HT1080 (cell line): ENCODE measurements around the gene GALNT15. TPM values are rescaled to one million over a fixed set of nuclear protein-coding genes. Genes with fewer than 3 reads are reported as not detected.
A peak's percentile ranks its signal among the peaks of the same experiment; 100 is the strongest.

Experiments used
- DNase-seq: peaks from one replicate; pipeline ENCODE4 v3.0.0-alpha.2; 2015; ENCODE audit warnings: low read depth
- total RNA-seq: library from RNA; depleted of rRNA; stranded (reverse); fragments of >200 nt; shearing (Covaris generic); gene quantifications from 2 replicates; pipeline ENCODE4 v1.2.3, GENCODE V29; 2014

The GALNT15 gene
- total RNA-seq, 1 experiment from 2014 or later = 0.26 TPM

DNA sequence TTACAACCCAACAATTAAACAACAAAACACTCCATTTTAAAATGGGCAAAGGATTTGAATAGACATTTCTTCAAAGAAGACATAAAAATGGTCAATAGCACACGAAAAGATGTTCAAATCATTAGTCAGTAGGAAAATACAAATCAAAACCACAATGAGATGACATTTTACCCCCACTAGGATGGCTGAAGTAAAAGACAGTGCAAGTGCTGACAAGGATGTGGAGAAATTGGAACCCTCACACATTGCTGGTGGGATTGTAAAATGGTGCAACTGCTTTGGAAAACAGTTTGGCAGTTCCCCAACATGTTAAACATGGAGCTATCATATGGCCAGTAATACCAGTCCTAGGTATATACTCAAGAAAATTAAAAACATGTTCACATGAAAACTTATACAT is 11.6 kb downstream of the GALNT15 start:
- DNase-seq = no peak

DNA sequence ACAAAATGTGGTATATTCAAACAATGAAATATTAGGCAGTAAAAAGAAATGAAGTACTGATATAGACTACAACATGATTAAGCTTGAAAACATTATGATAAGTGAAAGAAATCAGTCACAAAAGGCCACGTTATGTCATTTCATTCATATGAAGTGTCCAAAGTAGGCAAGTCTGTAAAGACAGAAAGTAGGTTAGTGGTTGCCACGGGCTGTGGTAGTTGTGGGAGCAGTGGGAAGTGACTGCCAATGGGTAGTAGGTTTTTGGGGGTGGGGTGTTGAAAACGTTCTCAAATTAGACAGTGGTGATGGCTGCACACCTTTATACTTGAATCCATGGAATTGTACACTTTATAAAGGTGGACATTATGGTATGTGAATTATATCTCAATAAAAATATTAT is 12.1 kb downstream of the GALNT15 start:
- no peak for DNase-seq

DNA sequence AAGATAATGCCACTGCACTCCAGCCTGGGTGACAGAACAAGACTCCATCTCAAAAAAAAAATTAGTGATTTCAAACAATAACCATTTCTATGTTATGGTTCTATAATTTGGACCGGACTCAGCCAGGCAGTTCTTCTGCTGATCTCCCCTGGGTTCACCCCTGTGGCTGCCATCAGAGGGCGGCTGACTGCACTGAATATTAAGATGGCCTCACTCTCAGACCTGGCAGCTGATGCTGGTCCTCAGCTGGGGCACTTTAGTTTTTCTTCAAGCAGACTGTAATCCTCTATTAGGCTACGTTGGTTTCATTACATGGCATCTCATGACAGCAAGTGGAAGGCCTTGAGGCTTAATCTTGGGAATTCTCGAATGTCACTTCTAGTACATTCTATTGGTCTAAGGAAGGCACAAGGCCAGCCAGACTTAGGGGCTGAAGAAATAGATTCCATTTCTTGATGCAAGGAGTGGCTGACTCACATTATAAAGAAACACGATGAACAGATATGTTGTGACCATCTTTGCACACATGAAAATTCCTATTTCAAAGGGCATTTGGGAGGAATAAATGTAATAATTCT is 12.8 kb downstream of the GALNT15 start:
- no peak for DNase-seq

DNA sequence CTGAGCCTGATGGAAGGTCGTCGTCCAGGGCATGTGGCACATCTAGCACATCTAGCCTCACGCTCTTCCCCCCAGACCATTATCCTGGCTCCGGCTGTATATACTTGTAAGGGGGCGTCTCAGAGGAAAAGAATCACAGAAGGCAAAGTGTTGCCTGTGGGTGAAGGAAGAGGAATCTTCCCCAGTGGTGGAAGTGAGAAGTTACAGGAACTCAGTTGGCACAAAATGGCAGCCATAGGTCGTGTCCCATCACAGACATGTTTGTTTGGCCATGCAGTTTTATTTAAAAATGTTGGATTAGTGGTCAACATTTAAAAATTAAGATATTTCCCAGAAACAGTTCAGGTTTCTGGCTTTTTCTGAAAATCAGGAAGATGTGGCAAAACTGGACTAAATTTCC is 13.6 kb downstream of the GALNT15 start:
- no peak for DNase-seq

DNA sequence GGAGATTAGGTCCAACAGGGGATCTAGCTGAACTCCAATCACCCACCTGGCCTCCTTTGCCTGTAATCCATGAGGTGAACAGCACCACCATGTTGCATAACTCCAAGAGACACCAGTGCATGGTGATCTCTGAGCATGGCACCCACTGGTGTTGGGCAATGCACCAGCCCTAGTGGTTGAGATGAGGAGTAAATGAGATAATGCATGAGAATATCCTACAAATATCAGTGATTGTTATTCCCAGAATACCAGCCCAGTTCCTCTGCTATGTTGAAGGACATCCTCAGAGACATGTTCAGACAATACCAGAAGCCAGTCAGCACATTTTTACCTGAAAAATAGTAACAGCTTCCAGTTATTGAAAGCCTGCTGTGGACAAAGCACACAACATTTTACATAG is 14.7 kb downstream of the GALNT15 start:
- DNase-seq = no peak

DNA sequence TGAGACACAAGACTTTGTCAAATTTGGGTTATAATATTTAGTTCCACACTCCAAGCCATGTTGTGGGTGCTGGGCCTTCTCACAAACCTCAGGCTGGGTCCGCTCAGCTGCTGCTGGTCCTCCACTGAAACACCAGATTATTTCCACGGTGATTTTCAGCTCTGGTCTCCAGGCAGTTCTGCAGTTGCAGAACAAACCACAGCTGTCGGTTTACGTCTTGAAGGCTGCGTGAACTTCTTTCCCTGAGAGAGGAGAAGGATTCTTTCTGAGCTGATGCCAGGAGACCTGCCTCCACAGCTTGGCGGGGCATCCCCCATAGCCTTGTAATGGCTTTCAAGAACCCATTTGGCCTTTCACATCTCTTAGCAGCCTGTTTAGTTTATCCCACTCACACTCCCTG is 16.2 kb downstream of the GALNT15 start:
- no peak for DNase-seq

DNA sequence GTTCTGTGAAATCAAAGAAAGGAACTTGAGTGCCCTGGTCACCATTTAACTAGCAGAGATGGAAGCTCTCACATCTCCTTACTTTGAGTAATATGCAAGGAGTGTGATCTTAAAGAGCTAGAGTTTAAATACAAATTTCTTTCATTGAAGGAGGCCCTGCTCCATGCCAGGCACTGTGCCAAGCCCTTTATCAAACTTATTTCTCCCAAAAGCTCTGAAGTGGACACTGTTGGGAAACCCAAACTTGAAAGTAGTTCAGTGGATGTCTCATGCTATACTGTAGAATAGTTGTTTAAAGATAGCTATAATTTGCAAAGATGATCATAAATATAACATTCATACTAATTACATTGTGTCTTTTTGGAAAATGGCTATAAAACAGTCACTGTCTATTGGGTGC is 17.1 kb downstream of the GALNT15 start:
- DNase-seq = no peak

DNA sequence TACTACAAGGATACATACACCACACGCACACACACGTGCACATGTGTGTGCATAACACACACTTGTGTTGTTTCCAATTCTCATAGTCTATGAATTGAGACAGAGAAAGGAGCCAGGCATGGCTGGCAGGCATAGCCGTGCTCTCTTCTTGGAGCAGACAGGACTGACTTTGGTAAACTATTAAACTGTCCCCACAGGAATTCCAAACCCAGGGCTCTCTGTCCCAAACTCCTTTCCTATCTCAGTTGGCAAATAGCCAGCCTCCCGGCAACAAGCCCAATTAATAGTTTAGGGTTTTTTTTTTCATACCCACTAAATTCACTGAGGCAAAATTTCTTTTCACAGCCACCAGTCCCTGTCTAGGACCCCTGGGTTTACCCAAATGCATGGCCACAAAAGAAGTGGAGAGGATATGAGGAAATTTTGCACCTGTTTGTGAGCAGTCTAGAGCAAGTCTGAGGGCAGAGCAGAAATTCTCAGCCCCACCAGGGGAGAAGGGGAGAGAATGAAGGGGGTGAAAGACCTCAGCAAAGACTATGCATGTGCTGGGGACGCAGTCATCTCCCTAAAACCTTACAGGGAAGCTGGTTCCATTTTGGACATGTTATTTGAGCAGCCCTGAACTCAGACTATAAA is 17.8 kb downstream of the GALNT15 start:
- DNase-seq = no peak

DNA sequence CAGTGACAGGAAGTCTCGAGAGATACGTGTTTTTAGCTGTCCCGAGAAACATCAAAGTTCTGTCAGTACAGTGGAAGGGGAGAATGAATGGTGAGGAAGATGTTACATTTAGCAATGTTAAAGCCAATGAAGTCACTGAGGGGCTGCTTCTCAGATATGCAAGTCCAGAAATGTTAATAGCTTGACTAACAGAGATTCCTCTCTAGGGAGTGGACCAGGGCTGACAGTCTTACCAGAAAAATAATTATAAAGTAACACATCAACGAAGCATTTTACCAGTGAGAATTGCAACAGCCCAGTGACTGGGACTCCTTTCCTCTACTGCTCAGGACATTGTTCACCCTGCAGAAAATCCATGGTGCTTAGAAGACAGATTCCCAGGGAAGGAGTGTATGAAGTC is 23.9 kb downstream of the GALNT15 start:
- no peak for DNase-seq

DNA sequence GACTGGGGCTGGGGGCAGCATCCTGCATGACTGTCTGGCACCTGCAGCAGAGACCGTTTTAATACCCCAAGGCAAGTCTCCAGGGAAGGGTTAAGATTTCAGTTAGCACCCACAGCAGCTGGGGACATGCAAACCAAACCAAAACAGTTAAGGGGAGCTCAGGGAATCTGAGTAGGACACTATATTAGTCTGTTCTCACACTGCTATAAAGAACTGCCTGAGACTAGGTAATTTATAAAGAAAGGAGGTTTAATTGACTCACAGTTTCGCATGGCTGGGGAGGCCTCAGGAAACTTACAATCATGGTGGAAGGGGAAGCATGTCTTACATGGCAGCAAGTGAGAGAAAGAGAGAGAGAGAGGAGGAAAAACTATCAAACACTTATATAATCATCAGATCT is 25.3 kb downstream of the GALNT15 start:
- DNase-seq = no peak

DNA sequence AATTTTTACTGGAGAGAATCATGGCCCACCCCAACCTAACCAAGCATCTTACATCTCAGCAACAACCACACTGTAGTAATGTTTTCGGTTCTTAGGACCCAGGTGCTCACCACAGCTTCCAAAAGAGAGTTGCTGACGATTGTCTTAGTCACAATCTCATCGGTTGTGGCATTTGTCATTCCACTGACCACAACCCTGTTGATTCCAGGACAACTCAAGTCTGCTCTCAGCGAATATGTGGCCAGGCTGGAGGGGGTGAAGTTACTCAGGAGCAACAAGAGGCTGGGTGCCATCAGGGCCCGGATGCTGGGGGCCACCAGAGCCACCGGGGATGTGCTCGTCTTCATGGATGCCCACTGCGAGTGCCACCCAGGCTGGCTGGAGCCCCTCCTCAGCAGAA is 25.9 kb downstream of the GALNT15 start:
- peak; percentile 85 for DNase-seq

DNA sequence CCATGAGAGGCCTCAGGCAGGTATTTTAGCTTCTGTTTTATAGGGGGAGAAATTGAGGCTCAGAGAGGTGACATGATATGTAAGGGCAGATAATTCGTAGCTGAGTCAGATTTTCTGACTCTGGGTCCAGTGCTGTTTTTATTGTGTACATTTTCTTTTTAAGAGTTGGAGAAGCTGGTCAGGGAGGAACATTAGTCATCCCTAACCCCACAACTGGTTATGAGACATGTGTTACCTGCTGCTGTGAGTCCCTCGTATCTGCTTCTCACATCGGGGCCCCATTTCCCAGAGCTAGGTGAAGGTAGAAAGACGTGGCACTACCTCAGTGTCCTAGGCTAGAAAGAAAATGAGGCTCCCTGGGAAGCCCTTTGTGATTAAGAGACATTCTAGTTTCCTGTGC is 28.6 kb downstream of the GALNT15 start:
- peak; percentile 83 for DNase-seq

DNA sequence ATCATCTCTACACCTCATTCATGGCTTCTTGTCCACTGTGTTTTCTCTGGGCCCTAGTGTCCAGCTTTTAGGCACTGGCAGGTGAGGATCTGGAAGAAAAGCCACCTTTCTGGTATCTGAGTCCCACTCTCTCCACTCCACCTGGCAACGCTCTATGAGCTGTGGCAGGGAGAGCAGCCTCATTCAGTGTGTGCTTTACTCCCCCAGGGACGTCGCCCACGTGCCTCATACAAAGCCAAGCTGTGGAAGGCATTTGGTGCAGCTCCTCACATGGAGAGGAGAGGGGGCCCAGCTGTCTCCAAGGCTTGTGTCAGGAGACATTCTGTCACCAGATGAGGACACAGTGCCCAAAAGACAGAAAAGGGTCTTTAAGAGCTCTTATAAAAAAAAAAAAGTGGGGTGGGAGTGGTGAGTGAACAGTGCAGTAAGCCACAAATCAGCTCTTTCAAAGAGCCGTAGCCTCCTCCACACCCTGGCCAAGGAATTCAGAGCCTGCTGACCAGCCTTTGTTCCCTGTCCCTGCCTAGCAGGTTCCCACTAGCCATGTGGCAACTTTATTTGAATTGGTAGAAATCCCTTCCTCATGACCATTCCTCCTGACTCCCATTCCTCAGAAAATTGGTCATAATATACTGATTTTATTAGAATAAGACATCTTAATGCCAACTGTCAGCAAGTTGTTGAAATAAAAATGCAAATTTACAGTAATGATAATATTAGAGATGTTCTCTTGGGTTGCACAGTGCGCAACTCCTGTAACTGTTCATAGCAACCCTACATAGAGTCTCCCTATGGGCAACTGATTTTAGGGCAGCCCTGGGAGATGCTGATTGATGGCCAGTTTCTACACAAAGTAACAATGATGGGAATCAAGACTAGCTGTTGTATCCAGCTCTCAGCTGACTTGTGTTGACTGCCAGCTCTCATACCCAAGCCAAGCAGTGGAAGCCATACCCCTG is 29.5 kb downstream of the GALNT15 start:
- no peak for DNase-seq

DNA sequence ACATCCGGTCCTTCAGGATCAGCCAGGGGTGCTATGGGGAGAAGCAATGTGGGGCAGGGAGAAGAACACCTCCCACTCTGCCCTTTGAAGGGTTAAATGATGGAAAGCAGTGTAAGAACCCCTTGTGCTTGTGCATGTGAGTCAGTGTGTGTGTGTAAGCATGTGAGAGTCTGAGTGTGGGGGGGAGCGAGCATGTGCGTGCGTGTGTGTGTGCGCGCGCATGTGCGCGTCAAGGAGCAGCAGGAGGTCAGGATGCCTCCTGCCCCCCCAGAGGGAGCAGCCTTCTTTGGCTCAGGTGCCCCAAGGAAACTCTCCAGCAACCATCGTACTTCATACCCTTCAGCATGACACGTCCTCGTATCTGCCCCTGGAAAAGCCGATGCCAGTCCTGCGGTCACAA is 30.3 kb downstream of the GALNT15 start:
- DNase-seq = no peak

DNA sequence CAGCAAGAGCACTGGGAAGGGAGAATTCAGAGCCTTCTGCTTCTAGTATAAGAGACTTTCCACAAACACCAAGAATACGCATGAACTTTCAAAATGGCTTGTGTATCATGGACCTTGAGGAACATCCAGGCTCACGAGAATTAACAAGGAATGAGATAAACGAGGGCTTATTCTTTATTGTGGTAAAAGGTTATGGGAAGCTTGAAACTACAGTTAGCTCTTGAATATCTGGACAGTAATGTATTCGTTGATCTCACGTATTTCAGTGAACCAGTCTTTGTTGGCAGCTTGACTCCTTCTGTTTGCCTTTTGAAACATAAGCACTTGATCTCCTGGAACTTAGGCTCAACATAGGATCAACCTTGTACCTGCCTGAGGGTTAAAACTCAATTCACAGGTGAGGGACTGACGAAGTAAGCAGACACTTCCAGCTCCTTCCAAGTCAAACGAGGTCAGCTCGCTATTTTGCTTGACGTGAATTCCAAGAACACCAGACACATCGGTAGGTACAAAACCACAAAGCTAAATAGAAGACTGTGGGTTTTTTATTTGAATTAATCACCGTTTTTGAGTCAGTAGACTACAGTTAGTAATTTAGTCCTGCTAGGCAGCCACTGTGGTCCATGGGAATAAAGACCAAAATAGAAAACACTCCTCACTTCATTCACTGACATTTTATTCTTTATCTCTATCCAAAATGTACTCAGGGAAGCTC is 30.8 kb downstream of the GALNT15 start:
- DNase-seq = peak; percentile 83

DNA sequence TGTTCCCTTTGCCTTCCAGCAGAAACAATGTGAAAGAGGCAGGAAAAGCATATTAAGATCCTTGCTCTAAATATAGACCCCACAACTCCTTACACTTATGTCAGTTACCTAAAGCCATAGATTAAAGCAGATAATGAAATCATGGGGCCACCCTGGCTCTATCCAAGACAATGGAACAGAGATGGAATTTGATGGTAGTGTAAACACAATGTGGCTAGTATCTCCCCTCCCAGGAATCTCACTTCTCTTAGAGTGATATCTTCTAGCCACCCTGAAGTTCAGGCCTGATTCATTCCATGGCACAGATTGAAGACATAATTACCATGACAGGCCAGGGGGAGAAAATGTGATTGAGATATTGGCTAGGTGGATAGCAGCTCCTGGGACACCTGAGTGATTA is 32.6 kb downstream of the GALNT15 start:
- no peak for DNase-seq

DNA sequence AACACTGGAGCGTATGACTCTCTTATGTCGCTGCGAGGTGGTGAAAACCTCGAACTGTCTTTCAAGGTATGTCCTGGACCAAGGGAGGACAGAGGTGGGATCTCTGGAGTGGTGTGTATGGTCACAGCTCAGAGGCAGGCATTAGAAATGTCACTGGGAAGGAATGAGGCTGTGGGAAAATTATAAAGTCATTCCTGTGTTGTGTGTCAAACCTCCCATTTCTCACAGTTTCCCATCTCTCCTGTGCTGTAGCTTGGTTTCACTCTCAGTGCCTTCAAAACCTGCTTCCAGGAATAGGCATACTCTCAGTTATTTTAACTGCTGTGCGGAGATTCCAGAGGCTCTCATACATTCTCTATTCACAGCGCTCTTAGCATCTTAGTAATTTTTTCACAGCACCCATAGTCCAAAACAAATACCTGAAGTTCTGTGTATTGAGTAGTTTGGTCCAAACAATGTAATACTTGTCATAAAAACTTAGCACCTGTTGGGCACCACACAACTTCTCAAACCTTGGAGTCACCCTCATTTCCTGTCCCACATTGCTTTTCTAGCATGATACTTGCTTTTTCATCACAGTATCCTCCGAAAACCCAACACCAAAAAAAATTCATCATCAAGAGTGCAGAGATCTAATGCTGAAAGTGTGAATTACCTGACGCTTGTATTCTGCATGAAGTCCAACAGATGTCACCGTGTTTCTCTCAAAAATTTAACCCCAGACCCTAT is 36.9 kb downstream of the GALNT15 start:
- DNase-seq = peak; percentile 15

DNA sequence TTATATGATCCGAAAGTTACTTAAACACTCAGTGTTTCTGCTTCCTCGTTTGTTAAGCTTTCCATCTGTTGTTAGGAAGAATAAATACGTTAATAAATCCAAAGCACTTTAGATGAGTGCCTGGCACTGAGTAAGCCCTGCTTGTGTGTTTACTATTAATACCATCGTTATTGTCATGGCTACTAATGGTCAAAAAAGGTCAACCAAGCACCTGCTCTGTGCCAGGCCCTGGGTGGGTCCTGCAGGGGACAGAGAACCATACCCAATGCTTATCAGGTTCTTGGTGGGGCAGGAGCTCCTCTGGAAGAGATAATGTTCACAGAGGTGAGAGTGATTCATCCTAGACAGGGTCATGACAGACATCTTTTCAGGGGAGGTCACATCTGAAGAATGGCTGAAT is 39.9 kb downstream of the GALNT15 start:
- no peak for DNase-seq

DNA sequence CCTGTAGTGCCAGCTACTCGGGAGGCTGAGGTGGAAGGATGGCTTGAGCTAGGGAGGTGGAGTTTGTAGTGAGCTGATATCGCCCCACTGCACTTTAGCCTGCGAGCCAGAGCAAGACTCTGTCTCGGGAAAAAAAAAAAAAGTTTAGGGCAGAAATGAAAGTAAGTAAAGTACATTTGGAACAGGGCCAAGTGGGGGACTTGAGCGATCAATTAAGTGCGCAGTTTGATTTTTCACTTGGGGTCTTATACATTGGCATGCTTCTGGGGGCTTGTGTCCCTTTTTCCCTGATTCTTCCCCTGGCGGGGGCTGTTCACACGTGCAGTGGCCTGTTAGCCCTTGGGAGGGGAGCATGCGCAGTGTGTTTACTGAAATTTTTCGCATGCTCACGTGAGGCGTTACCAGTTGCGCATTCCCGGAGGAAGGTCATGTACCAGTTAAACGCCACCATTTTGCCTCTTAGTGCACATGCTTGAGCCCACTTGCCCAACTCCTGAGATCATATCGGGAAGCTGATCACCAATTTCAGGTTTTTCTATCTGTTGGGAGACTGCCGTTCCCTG is 42.0 kb downstream of the GALNT15 start:
- no peak for DNase-seq

DNA sequence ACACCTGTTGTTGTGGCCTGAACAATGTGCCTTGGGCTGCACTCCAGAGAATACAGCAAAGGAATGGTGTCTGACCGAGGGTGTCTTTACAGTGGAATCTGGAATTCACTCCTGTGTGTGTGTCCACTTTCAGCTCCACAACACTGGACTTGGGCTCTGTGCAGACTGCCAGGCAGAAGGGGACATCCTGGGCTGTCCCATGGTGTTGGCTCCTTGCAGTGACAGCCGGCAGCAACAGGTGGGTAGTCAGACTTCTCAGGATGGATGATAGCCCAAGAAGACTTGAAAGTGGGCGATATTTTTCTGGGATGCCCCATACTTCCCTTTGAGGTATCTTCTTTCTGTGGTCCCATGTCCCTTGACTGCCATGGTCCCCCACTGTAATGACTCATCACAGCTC is 45.3 kb downstream of the GALNT15 start:
- DNase-seq = no peak

DNA sequence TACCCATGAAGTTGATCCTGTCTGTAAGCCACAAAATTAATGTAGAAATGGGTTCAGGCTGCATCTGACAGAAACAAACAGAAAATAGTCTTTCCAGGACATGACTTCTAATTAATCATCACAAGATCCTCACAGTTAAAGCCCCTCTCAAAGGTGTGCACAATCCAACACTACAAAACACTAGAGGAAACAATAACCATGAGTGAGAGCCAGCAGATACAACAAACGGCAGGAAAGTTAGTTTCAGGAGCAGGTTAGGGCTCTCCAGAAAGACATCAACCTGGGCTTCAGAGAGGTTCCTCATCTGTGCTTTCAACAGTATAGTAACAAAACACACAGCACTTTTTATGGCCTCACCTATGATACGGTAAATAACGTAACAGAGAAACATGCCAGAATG is 47.5 kb downstream of the GALNT15 start:
- DNase-seq = no peak
